Heart left ventricle (tissue), 13 donors: ENCODE measurements around the gene DNMT1.

Experiments
- POLR2A ChIP-seq, 2 donors: fragments of 450-650 bp; IDR thresholded peaks; one replicate each; pipeline ENCODE4 v1.6.1; 2017; ENCODE audit warnings: antibody characterized with exemption in 2 of 2, mild to moderate bottlenecking in 2 of 2, moderate library complexity in 2 of 2
- TF ChIP-seq, protein P1 (sequence below), 12 donors: fragments of 200-600 bp; sonication (generic) in 4 of 12; IDR thresholded peaks; one replicate each; pipeline versions ENCODE4 v1.5.0 to v1.8.0; 2018 to 2022; ENCODE audit warnings: antibody characterized with exemption in 12 of 12, mild to moderate bottlenecking in 5 of 12
- donor health status: ischemic (EF 13 %, LVEDD 7.1; RV severe dilation, severe dysfunction).
- donor health status: DM: no; HTN: yes; CAD: no.
- donor health status: DM: no; HTN: no; CAD: no.
- donor health status: ischemic (EF 25% LVEDD 6.9; RV normal size, moderate dysfunction).
- donor health status: ischemic (EF 25% LVEDD 5.7; RV mildly dilated, moderate dysfunction).
- donor health status: ischemic (EF 35%, LVEDD 5.7; RV mildly dilated, moderate dysfunction).
- donor health status: nonischemic (EF 11% LVEDD 7.7; RV severe dilation, severe dysfunction).
- donor health status: DM: yes; HTN: yes; CAD: no.
- donor health status: PGD.
- donor health status: ischemic (EF 29% LVEDD 5.4; RV normal size, mild dysfunction).
- donor health status: nonischemic (EF 23%, LVEDD 6.1; RV moderate dilation, normal function).

DNA sequence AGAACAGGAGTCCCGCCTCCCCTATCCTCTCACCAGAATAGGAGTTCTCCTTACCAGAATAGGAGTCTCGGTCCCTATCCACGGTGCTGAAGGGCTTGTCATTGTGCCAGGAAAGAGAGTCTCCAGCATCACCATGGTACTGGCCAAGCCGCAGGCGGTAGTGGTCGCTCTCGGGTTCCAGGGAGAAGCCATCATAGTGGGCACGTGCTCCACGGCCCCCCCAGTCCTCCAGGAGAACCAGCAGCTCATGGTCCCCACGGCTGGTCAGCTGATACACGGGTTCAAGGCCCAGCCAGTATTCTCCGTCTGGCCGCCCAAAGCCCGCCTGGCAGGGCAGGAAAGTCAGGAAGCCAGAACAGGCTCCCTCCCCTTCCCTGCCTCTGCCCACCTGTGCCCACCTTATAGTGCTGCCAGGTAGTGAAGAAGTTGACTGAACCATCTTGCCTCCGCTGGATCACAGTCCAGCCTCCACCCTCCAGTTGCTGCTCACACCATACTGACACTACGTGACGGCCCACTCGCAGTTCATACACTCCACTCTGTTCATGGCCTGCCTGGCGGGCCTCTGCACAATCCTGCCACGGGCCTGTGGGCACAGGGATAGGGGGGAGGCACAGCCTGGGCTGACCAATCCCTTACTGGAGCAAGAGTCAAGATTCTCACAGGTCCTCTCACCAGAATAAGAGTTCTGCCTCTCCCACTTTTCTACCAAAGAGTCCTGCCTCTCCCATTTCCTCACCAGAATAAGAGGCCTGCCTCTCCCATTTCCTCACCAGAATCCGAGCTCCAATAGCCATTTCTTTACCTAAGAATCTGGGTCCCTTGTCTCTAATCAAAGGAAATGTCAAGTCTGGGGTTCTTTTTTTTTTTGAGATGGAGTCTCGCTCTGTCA lies 101.2 kb downstream of the DNMT1 start:
- TF ChIP-seq, protein P1, sequence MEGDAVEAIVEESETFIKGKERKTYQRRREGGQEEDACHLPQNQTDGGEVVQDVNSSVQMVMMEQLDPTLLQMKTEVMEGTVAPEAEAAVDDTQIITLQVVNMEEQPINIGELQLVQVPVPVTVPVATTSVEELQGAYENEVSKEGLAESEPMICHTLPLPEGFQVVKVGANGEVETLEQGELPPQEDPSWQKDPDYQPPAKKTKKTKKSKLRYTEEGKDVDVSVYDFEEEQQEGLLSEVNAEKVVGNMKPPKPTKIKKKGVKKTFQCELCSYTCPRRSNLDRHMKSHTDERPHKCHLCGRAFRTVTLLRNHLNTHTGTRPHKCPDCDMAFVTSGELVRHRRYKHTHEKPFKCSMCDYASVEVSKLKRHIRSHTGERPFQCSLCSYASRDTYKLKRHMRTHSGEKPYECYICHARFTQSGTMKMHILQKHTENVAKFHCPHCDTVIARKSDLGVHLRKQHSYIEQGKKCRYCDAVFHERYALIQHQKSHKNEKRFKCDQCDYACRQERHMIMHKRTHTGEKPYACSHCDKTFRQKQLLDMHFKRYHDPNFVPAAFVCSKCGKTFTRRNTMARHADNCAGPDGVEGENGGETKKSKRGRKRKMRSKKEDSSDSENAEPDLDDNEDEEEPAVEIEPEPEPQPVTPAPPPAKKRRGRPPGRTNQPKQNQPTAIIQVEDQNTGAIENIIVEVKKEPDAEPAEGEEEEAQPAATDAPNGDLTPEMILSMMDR (IDR thresholded peaks at IDR 0.05), result no peak
- TF ChIP-seq POLR2A (IDR thresholded peaks at IDR 0.05), result no peak
